Cardiac fibroblast (primary cell): Measurements from ENCODE around the gene COL25A1.

Experiments
- DNase-seq, 2 donors: peaks; one replicate each; pipeline versions ENCODE4 v3.0.0 to v3.0.0-alpha.2; 2010; ENCODE audit warnings: low read depth in 2 of 2
- H3K4me3 ChIP-seq, 2 donors: replicated peaks in 1 of 2; 1 replicate in 1 of 2; 2 replicates in 1 of 2; pipeline ENCODE4 v1.5.1; 2011; ENCODE audit warnings: low read depth in 2 of 2, low read length in 2 of 2, mild to moderate bottlenecking in 2 of 2, moderate library complexity in 1 of 2
- CTCF ChIP-seq: IDR thresholded peaks from one replicate; pipeline ENCODE4 v1.5.1; 2011; ENCODE audit warnings: low read depth, mild to moderate bottlenecking, low read length, inconsistent platforms

COL25A1 gene

GRCh38 chr4:109313168-109314133 is 11.0 kb upstream of the COL25A1 start:
- no peak overlapping the region for H3K4me3 ChIP-seq
- no peak for DNase-seq
- TF ChIP-seq CTCF, result no peak

DNA sequence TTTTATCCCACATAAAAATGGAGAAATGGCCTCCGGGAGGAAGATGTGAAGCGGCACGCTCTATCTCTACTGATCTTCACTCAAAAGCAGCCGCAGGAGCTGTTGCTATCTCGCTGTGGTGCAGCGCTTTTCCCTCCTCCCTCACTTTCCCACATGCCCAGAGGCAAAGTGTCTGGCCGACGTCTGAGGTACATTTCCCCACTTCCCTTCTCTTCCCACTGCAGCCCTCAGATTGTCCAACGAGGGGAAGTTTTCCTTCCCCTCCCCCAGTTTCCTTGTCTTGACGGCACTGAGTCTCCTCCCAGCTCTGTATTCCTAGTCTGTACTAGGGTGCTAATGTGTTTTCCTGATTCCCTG is 660 bp upstream of the COL25A1 start:
- DNase-seq, result peak in 1 of 2 donors; percentile 15
- TF ChIP-seq CTCF, result no peak
- H3K4me3 ChIP-seq, result peak overlapping the region; percentile 32 to 45

GRCh38 chr4:109301651-109302360 is 652 bp downstream of the COL25A1 start:
- H3K4me3 ChIP-seq, result peak overlapping the region; percentile 32 to 45
- DNase-seq, result no peak
- TF ChIP-seq CTCF, result no peak

- H3K4me3 ChIP-seq, result no peak overlapping the region
- peak; percentile 6 to 20 for DNase-seq
- TF ChIP-seq CTCF, result peak; percentile 53
These were observed 4.0 kb downstream of the COL25A1 start for GRCh38 chr4:109298279-109299010.

DNA sequence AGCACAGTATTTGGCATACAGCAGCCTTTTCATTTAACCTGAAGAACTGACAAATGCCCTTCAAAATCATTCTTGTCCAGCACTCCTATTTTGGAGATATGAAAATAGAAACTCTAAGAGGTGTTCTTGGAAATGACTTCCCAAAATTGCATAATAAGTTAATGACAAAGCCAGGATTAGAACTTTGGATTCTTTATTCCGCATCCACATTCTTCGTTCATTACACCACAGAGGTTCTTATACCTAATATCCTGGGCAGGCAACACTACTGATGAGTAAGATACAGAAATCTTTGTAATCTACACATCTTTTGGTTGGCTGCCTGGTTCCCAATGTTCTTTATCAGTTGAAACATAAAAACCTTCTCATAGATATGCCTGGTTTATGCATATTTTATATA is 5.9 kb downstream of the COL25A1 start:
- DNase-seq, result no peak
- TF ChIP-seq CTCF, result no peak

GRCh38 chr4:109295081-109295480 is 7.4 kb downstream of the COL25A1 start:
- TF ChIP-seq CTCF, result no peak
- no peak for DNase-seq

More for the DNA sequence above, 5.9 kb downstream of the COL25A1 start:
- H3K4me3 ChIP-seq, result no peak overlapping the region

More at GRCh38 chr4:109295081-109295480, 7.4 kb downstream of the COL25A1 start:
- no peak overlapping the region for H3K4me3 ChIP-seq
